ENCODE data around the gene SLC25A38. TPM values are rescaled to one million over a fixed set of nuclear protein-coding genes. Genes with fewer than 3 reads are reported as not detected.

SLC25A38 gene
- total RNA-seq, 1 donor from 2014 or later = 34.4 TPM

DNA sequence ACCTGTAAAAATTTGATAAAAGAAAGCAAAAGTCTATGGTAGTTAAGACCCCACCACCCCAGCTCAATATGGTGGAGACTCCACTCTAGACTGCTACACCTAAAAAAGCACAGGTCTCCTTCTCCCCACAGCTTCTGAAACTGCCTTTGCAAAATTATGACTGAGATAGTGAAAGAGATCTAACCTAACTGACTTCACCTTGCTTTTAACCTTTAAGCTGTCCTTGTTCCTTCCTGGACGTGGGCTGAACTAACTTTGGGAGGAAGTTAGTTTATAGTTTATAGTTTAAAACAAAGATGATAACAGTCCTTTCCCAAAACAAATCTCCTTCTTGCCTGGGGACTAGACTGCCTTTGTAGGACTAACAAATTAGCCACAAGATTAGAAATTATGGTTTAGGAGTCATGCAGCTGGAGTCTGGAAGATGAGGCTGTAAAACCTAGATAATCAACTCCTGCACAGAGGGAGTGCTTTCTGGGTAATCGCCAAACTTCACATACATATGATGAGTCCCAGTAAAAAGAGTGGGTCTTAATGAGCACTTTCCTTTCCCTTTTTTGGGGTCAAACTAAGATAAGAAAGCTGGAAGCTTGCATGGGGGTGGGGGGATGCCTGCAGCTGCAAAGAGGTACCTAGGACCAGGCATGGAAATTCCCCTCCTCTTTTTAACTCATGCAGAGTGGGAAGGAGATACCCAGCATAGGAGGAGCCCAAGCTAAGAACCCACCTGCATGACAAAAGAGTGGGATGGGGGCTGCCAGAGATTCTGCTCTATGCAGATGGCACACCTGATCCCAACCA is 36.2 kb upstream of the SLC25A38 start:
- Mint-ChIP-seq H3K9me3 (ENCODE audit: unreplicated experiment) (no peaks in the 10 kb centered on the region), H3K36me3 (ENCODE audit: low read depth, unreplicated experiment) (no peaks in the 10 kb centered on the region), H3K4me1 (ENCODE audit: low read depth, unreplicated experiment) (no peaks in the 10 kb centered on the region), H3K27me3 (ENCODE audit: low read depth, unreplicated experiment) (peaks cover 7% of the 10 kb centered on the region), H3K4me3 (ENCODE audit: unreplicated experiment) (no peak overlapping the region), H3K27ac (ENCODE audit: unreplicated experiment) (no peak overlapping the region)
- no peak overlapping the region for H2AFZ ChIP-seq (ENCODE audit: low read depth, low read length)
- H3K79me2 ChIP-seq (ENCODE audit: insufficient read depth, low read length) = no peaks in the 10 kb centered on the region
- no peak overlapping the region for H3K27ac ChIP-seq (ENCODE audit: low read depth, low read length)
- no peaks in the 10 kb centered on the region for H3K4me1 ChIP-seq (ENCODE audit: insufficient read depth, low read length)
- H4K20me1 ChIP-seq (ENCODE audit: insufficient read depth, low read length) = no peaks in the 10 kb centered on the region
- no peak overlapping the region for H3K4me2 ChIP-seq (ENCODE audit: low read length)
- H3K4me3 ChIP-seq (ENCODE audit: insufficient read depth, low read depth, low read length) = no peak overlapping the region
- FAIRE-seq (no peak), DNase-seq (ENCODE audit: low read depth) (no peak)
- no peak overlapping the region for H3K9ac ChIP-seq (ENCODE audit: low read length)
- no peaks in the 10 kb centered on the region for H3K36me3 ChIP-seq (ENCODE audit: insufficient read depth, low read length)
- H3K27me3 ChIP-seq (ENCODE audit: insufficient read depth, low read length) = no peaks in the 10 kb centered on the region
- TF ChIP-seq EZH2 (IDR thresholded peaks at IDR 0.05; ENCODE audit: insufficient read depth, low read length) (no peak), CTCF (IDR thresholded peaks at IDR 0.05; ENCODE audit: insufficient read depth, low read depth, low read length) (no peak)
- no peaks in the 10 kb centered on the region for H3K9me3 ChIP-seq (ENCODE audit: insufficient read depth, low read depth, low read length)

DNA sequence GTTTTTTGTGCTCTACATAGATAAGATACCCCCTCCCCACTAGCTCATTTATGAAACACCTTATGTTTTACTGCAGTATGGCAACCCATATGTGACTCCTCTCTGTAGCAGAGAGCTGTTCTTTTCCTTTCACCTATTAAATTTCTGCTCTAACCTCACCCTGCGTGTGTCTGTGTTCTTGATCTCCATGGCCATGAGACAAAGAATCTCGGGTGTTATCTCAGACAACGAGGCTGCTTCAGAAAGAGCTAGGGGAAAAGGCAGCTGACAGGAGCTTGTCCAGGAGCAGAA is 35.6 kb upstream of the SLC25A38 start:
- Histone ChIP-seq H4K20me1 (ENCODE audit: insufficient read depth, low read length) (no peaks in the 10 kb centered on the region), H3K36me3 (ENCODE audit: insufficient read depth, low read length) (no peaks in the 10 kb centered on the region), H3K4me3 (ENCODE audit: insufficient read depth, low read depth, low read length) (no peak overlapping the region), H3K9me3 (ENCODE audit: insufficient read depth, low read depth, low read length) (no peaks in the 10 kb centered on the region), H3K4me1 (ENCODE audit: insufficient read depth, low read length) (no peaks in the 10 kb centered on the region), H3K27ac (ENCODE audit: low read depth, low read length) (no peak overlapping the region), H2AFZ (ENCODE audit: low read depth, low read length) (no peak overlapping the region), H3K79me2 (ENCODE audit: insufficient read depth, low read length) (no peaks in the 10 kb centered on the region), H3K4me2 (ENCODE audit: low read length) (no peak overlapping the region), H3K27me3 (ENCODE audit: insufficient read depth, low read length) (no peaks in the 10 kb centered on the region), H3K9ac (ENCODE audit: low read length) (no peak overlapping the region)
- peaks cover 7% of the 10 kb centered on the region for H3K27me3 Mint-ChIP-seq (ENCODE audit: low read depth, unreplicated experiment)
- FAIRE-seq (no peak), DNase-seq (ENCODE audit: low read depth) (no peak)
- no peak overlapping the region for H3K27ac Mint-ChIP-seq (ENCODE audit: unreplicated experiment)
- no peaks in the 10 kb centered on the region for H3K9me3 Mint-ChIP-seq (ENCODE audit: unreplicated experiment)
- TF ChIP-seq EZH2 (IDR thresholded peaks at IDR 0.05; ENCODE audit: insufficient read depth, low read length) = no peak
- TF ChIP-seq CTCF (IDR thresholded peaks at IDR 0.05; ENCODE audit: insufficient read depth, low read depth, low read length) = no peak
- no peaks in the 10 kb centered on the region for H3K4me1 Mint-ChIP-seq (ENCODE audit: low read depth, unreplicated experiment)
- H3K36me3 Mint-ChIP-seq (ENCODE audit: low read depth, unreplicated experiment) = no peaks in the 10 kb centered on the region
- no peak overlapping the region for H3K4me3 Mint-ChIP-seq (ENCODE audit: unreplicated experiment)

- H3K27me3 ChIP-seq (ENCODE audit: insufficient read depth, low read length) = no peaks in the 10 kb centered on the region
- H3K9me3 ChIP-seq (ENCODE audit: insufficient read depth, low read depth, low read length) = no peaks in the 10 kb centered on the region
- no peak overlapping the region for H3K4me2 ChIP-seq (ENCODE audit: low read length)
- H3K27ac ChIP-seq (ENCODE audit: low read depth, low read length) = no peak overlapping the region
- Mint-ChIP-seq H3K36me3 (ENCODE audit: low read depth, unreplicated experiment) (no peaks in the 10 kb centered on the region), H3K9me3 (ENCODE audit: unreplicated experiment) (no peaks in the 10 kb centered on the region), H3K27ac (ENCODE audit: unreplicated experiment) (no peak overlapping the region), H3K27me3 (ENCODE audit: low read depth, unreplicated experiment) (peaks cover 7% of the 10 kb centered on the region), H3K4me3 (ENCODE audit: unreplicated experiment) (no peak overlapping the region), H3K4me1 (ENCODE audit: low read depth, unreplicated experiment) (no peaks in the 10 kb centered on the region)
- H3K4me3 ChIP-seq (ENCODE audit: insufficient read depth, low read depth, low read length) = no peak overlapping the region
- TF ChIP-seq EZH2 (IDR thresholded peaks at IDR 0.05; ENCODE audit: insufficient read depth, low read length) (no peak), CTCF (IDR thresholded peaks at IDR 0.05; ENCODE audit: insufficient read depth, low read depth, low read length) (no peak)
- H2AFZ ChIP-seq (ENCODE audit: low read depth, low read length) = no peak overlapping the region
- no peak overlapping the region for H3K9ac ChIP-seq (ENCODE audit: low read length)
- H3K79me2 ChIP-seq (ENCODE audit: insufficient read depth, low read length) = no peaks in the 10 kb centered on the region
- H3K36me3 ChIP-seq (ENCODE audit: insufficient read depth, low read length) = no peaks in the 10 kb centered on the region
- FAIRE-seq = no peak
- no peak for DNase-seq (ENCODE audit: low read depth)
- no peaks in the 10 kb centered on the region for H4K20me1 ChIP-seq (ENCODE audit: insufficient read depth, low read length)
- H3K4me1 ChIP-seq (ENCODE audit: insufficient read depth, low read length) = no peaks in the 10 kb centered on the region
Measured at GRCh38 chr3:39349080-39349479, 34.1 kb upstream of the SLC25A38 start.
